Common myeloid progenitor, CD34-positive (primary cell): ENCODE measurements around the gene RHO. TPM values are rescaled to one million over a fixed set of nuclear protein-coding genes. Genes with fewer than 3 reads are reported as not detected.
"Not testable (repeated sequence)": the region's sequence is repeated elsewhere in the genome, so short reads cannot be mapped to it uniquely, and the experiment has no call there.

Source experiments
- CTCF ChIA-PET: fragments of 350-600 bp; sonication (Branson Sonifier 250); formaldehyde crosslinking; loops from one replicate; lab custom pipeline; 2021; ENCODE audit warnings: antibody characterized with exemption; lab: Charles Lee
- POLR2A ChIA-PET: fragments of 350-600 bp; sonication (Branson Sonifier 250); formaldehyde crosslinking; loops from one replicate; lab custom pipeline; 2021; ENCODE audit warnings: antibody characterized with exemption; lab: Charles Lee
- DNase-seq, 3 donors: peaks; one replicate each; pipeline versions ENCODE4 v3.0.0 to v3.0.0-alpha.2; 2013
- H3K27ac ChIP-seq, 2 experiments: 1 replicate in 1 of 2; 2 replicates in 1 of 2; pipeline ENCODE4 v1.7.0; 2013; ENCODE audit warnings: inconsistent platforms in 2 of 2, low read length in 2 of 2, mild to moderate bottlenecking in 2 of 2, low read depth in 1 of 2, moderate library complexity in 1 of 2; ENCODE audit not compliant: severe bottlenecking in 2 of 2, insufficient read depth in 1 of 2, poor library complexity in 1 of 2
- H3K27me3 ChIP-seq, 5 experiments: replicated peaks in 2 of 5; 1 replicate in 3 of 5; 2 replicates in 2 of 5; pipeline versions ENCODE4 v1.6.1 to v1.7.0; 2013; ENCODE audit warnings: low read length in 4 of 5, mild to moderate bottlenecking in 2 of 5, moderate library complexity in 2 of 5, inconsistent platforms in 1 of 5; ENCODE audit not compliant: insufficient read depth in 5 of 5, control insufficient read depth in 4 of 5
- H3K36me3 ChIP-seq, 4 experiments: 1 replicate in 2 of 4; 2 replicates in 2 of 4; pipeline versions ENCODE4 v1.6.1 to v1.7.0; 2013; ENCODE audit warnings: low read length in 3 of 4, control low read depth in 1 of 4, mild to moderate bottlenecking in 1 of 4; ENCODE audit not compliant: control insufficient read depth in 4 of 4, insufficient read depth in 4 of 4
- H3K4me1 ChIP-seq, 4 experiments: 1 replicate in 3 of 4; 2 replicates in 1 of 4; pipeline versions ENCODE4 v1.6.1 to v1.7.1; 2013; ENCODE audit warnings: low read length in 3 of 4, mild to moderate bottlenecking in 3 of 4, control low read depth in 1 of 4, inconsistent platforms in 1 of 4, moderate library complexity in 1 of 4; ENCODE audit not compliant: control insufficient read depth in 4 of 4, insufficient read depth in 4 of 4; ENCODE audit errors: control extremely low read depth in 1 of 4
- H3K4me3 ChIP-seq, 7 experiments: 1 replicate in 4 of 7; 2 replicates in 3 of 7; pipeline versions ENCODE4 v1.5.1 to v1.7.0; 2013; ENCODE audit warnings: mild to moderate bottlenecking in 7 of 7, low read length in 6 of 7, moderate library complexity in 6 of 7, inconsistent platforms in 2 of 7, low read depth in 2 of 7, control low read depth in 1 of 7; ENCODE audit not compliant: insufficient read depth in 4 of 7, control insufficient read depth in 1 of 7; ENCODE audit errors: extremely low read depth in 1 of 7
- H3K9me3 ChIP-seq, 5 experiments: 1 replicate in 4 of 5; 2 replicates in 1 of 5; pipeline versions ENCODE4 v1.6.1 to v1.7.1; 2013; ENCODE audit warnings: low read length in 4 of 5, mild to moderate bottlenecking in 2 of 5, inconsistent platforms in 1 of 5, low read depth in 1 of 5, moderate library complexity in 1 of 5; ENCODE audit not compliant: control insufficient read depth in 4 of 5, insufficient read depth in 2 of 5; ENCODE audit errors: control extremely low read depth in 1 of 5
- WGBS: methylation state at CpG from one replicate; pipeline ENCODE4 v1.1.5; 2013; ENCODE audit not compliant: insufficient coverage; 5-methylcytosine and 5-hydroxymethylcytosine counted together
- polyA plus RNA-seq: library from polyadenylated mRNA; unstranded; fragments of 120-200 nt; gene quantifications from one replicate; pipeline ENCODE4 v1.2.1, GENCODE V29; 2013

Gene RHO
- polyA plus RNA-seq: not detected

- WGBS: 92% methylated on average over 14 of the region's 18 CpGs
- Histone ChIP-seq H3K27me3 (no peaks in the 10 kb centered on the region), H3K27ac (no peak within 1 kb of the TSS), H3K36me3 (no peaks in the 10 kb centered on the region), H3K4me1 (peaks cover 0 to 20% (median 9%) of the 10 kb centered on the region in 4 experiments), H3K9me3 (no peaks in the 10 kb centered on the region), H3K4me3 (no peak within 1 kb of the TSS)
- DNase-seq: no peak
- POLR2A ChIA-PET: no interaction called here
- CTCF ChIA-PET: interaction anchor here (1.4 to 1.7 kb wide), 2 partner anchors 17 to 25 kb away, joined by 3 to 4 read pairs; no protein-coding TSS in a partner anchor
Measured at GRCh38 chr3:129528589-129529100, at the start of gene RHO. Gene RHO (plus strand): TSS chr3:129528639. CDS start chr3:129528734, 95 bp downstream.

- POLR2A ChIA-PET, DNase-seq, H3K4me3 ChIP-seq, H3K27ac ChIP-seq, H3K4me1 ChIP-seq, H3K9me3 ChIP-seq, H3K27me3 ChIP-seq: not testable (repeated sequence)
- peaks cover 5 to 81% (median 43%) of the 10 kb centered on the region in 4 experiments for H3K36me3 ChIP-seq
- 95% methylated on average over 2 of the region's 11 CpGs for WGBS
- CTCF ChIA-PET: interaction anchor here (1.3 kb wide), 1 partner anchor 9 kb away, joined by 5 read pairs; no protein-coding TSS in a partner anchor
Measured at GRCh38 chr3:129481225-129481765, 47.1 kb upstream of the RHO start.

- H3K4me3 ChIP-seq: no peak overlapping the region
- POLR2A ChIA-PET: no interaction called here
- CTCF ChIA-PET: interaction anchor here (1.2 kb wide), 1 partner anchor 328 kb away, joined by 3 read pairs; no protein-coding TSS in a partner anchor
- H3K27ac ChIP-seq: no peak overlapping the region
- peaks cover 5 to 80% (median 39%) of the 10 kb centered on the region in 4 experiments for H3K36me3 ChIP-seq
- no peak for DNase-seq
- no peaks in the 10 kb centered on the region for H3K4me1 ChIP-seq
- H3K9me3 ChIP-seq: no peaks in the 10 kb centered on the region
- no peaks in the 10 kb centered on the region for H3K27me3 ChIP-seq
- 97% methylated on average over 11 of the region's 12 CpGs for WGBS
Measured at GRCh38 chr3:129481766-129482332, 46.6 kb upstream of the RHO start.

- Histone ChIP-seq H3K4me1 (no peaks in the 10 kb centered on the region), H3K4me3 (no peak overlapping the region), H3K27ac (no peak overlapping the region), H3K27me3 (no peaks in the 10 kb centered on the region), H3K36me3 (peaks cover 5 to 74% (median 32%) of the 10 kb centered on the region in 4 experiments), H3K9me3 (no peaks in the 10 kb centered on the region)
- WGBS: no CpG with 5 or more reads among the region's 1 CpG
- POLR2A ChIA-PET: no interaction called here
- CTCF ChIA-PET: interaction anchor here (1.0 to 1.2 kb wide), 2 partner anchors 11 to 327 kb away, joined by 3 to 4 read pairs; no protein-coding TSS in a partner anchor
- peak in 1 of 3 donors; percentile 9 for DNase-seq
Measured at GRCh38 chr3:129482721-129483120, 45.7 kb upstream of the RHO start.

- ChIA-PET POLR2A (no interaction called here), CTCF (no interaction called here)
- Histone ChIP-seq H3K9me3 (no peaks in the 10 kb centered on the region), H3K27ac (no peak overlapping the region), H3K36me3 (peaks cover 5 to 64% (median 30%) of the 10 kb centered on the region in 4 experiments), H3K4me3 (no peak overlapping the region), H3K27me3 (no peaks in the 10 kb centered on the region), H3K4me1 (no peaks in the 10 kb centered on the region)
- DNase-seq: no peak
- WGBS: 99% methylated on average over 7 of the region's 8 CpGs
Measured at GRCh38 chr3:129483870-129484269, 44.6 kb upstream of the RHO start.

- DNase-seq, H3K4me3 ChIP-seq, H3K27me3 ChIP-seq, H3K4me1 ChIP-seq, H3K9me3 ChIP-seq, H3K27ac ChIP-seq, POLR2A ChIA-PET: not testable (repeated sequence)
- peaks cover 5 to 58% (median 25%) of the 10 kb centered on the region in 4 experiments for H3K36me3 ChIP-seq
- 89% methylated on average over 4 of the region's 6 CpGs for WGBS
- CTCF ChIA-PET: interaction anchor here (1.1 kb wide), 1 partner anchor 21 kb away, joined by 3 read pairs; no protein-coding TSS in a partner anchor
Measured at GRCh38 chr3:129485146-129485545, 43.3 kb upstream of the RHO start.
